ENCODE data around the gene BEX3. TPM values are rescaled to one million over a fixed set of nuclear protein-coding genes. Genes with fewer than 3 reads are reported as not detected.

The BEX3 gene
- total RNA-seq, 4 donors from 2014 or later: 43.8 to 71.7 (median 51.3) TPM

GRCh38 chrX:103360092-103360491 lies 16.2 kb upstream of the BEX3 start:
- TF ChIP-seq EP300 (IDR thresholded peaks at IDR 0.05) (no peak), CTCF (IDR thresholded peaks at IDR 0.05) (no peak), POLR2A (IDR thresholded peaks at IDR 0.05) (no peak), POLR2AphosphoS5 (IDR thresholded peaks at IDR 0.05) (no peak)
- Histone ChIP-seq H3K4me1 (peaks cover 7% of the 10 kb centered on the region), H3K4me3 (no peak overlapping the region), H3K36me3 (no peaks in the 10 kb centered on the region), H3K27ac (no peak overlapping the region), H3K9me3 (no peaks in the 10 kb centered on the region), H3K27me3 (no peaks in the 10 kb centered on the region)
- 73% methylated on average over 2 of the region's 2 CpGs for WGBS
- no peak for DNase-seq (ENCODE audit: low spot score in 2 of 2)

DNA sequence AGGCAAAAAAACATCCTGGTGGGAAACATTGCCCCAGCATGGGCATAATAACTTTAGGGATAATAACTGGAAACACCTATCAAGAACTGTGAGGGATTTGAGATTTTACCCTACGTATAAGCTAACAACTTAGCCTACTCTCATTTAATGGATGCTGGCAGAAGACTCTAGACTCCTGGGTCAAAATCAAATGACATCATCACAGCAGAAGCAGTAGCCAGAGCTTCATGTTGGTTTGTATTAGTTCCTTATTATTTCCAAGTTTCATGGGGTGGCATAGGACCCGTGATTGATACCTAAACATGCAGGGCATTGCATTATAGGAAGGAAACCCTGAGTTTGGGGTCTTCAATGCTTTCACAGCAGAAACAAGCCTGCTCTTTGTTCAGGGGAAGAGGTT lies 15.4 kb upstream of the BEX3 start:
- WGBS: 62% methylated on average over 2 of the region's 2 CpGs
- Histone ChIP-seq H3K4me3 (no peak overlapping the region), H3K36me3 (no peaks in the 10 kb centered on the region), H3K4me1 (peaks cover 7% of the 10 kb centered on the region), H3K27ac (no peak overlapping the region), H3K27me3 (no peaks in the 10 kb centered on the region), H3K9me3 (no peaks in the 10 kb centered on the region)
- TF ChIP-seq POLR2A (IDR thresholded peaks at IDR 0.05): no peak
- TF ChIP-seq CTCF (IDR thresholded peaks at IDR 0.05): no peak
- no peak for TF ChIP-seq POLR2AphosphoS5 (IDR thresholded peaks at IDR 0.05)
- no peak for TF ChIP-seq EP300 (IDR thresholded peaks at IDR 0.05)
- no peak for DNase-seq (ENCODE audit: low spot score in 2 of 2)

GRCh38 chrX:103361798-103362197 lies 14.5 kb upstream of the BEX3 start:
- H3K9me3 ChIP-seq: no peaks in the 10 kb centered on the region
- no peaks in the 10 kb centered on the region for H3K36me3 ChIP-seq
- WGBS: 17% methylated on average over 1 of the region's 1 CpG
- H3K27ac ChIP-seq: no peak overlapping the region
- H3K27me3 ChIP-seq: no peaks in the 10 kb centered on the region
- no peak for DNase-seq (ENCODE audit: low spot score in 2 of 2)
- no peak overlapping the region for H3K4me3 ChIP-seq
- H3K4me1 ChIP-seq: peaks cover 7% of the 10 kb centered on the region
- TF ChIP-seq EP300 (IDR thresholded peaks at IDR 0.05) (no peak), CTCF (IDR thresholded peaks at IDR 0.05) (no peak), POLR2A (IDR thresholded peaks at IDR 0.05) (no peak), POLR2AphosphoS5 (IDR thresholded peaks at IDR 0.05) (no peak)

GRCh38 chrX:103362474-103362873 lies 13.9 kb upstream of the BEX3 start:
- Histone ChIP-seq H3K27me3 (no peaks in the 10 kb centered on the region), H3K9me3 (no peaks in the 10 kb centered on the region), H3K36me3 (no peaks in the 10 kb centered on the region), H3K4me1 (peaks cover 7% of the 10 kb centered on the region), H3K27ac (no peak overlapping the region), H3K4me3 (no peak overlapping the region)
- WGBS: 50% methylated on average over 1 of the region's 1 CpG
- TF ChIP-seq POLR2AphosphoS5 (IDR thresholded peaks at IDR 0.05): no peak
- no peak for TF ChIP-seq POLR2A (IDR thresholded peaks at IDR 0.05)
- no peak for TF ChIP-seq EP300 (IDR thresholded peaks at IDR 0.05)
- TF ChIP-seq CTCF (IDR thresholded peaks at IDR 0.05): no peak
- DNase-seq (ENCODE audit: low spot score in 2 of 2): no peak

DNA sequence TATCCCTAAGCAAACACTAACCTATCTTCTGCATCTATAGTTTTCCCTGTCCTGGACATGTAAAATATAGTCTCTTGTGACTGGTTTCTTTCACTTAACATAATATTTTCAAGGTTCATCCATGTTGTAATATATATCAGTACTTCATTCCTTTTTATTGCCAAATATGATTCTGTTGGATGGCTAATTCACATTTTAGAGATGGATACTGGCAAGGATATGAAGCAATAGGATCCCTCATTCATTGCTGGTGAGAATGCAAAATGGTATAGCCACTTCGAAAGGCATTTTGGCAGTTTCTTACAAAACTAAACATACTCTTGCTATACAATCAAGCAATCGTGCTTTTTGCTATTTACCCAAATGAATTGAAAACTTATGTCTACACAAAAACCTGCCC lies 13.3 kb upstream of the BEX3 start:
- Histone ChIP-seq H3K4me3 (no peak overlapping the region), H3K4me1 (peaks cover 2% of the 10 kb centered on the region), H3K9me3 (no peaks in the 10 kb centered on the region), H3K27me3 (no peaks in the 10 kb centered on the region), H3K27ac (no peak overlapping the region), H3K36me3 (no peaks in the 10 kb centered on the region)
- TF ChIP-seq POLR2AphosphoS5 (IDR thresholded peaks at IDR 0.05) (no peak), CTCF (IDR thresholded peaks at IDR 0.05) (no peak), EP300 (IDR thresholded peaks at IDR 0.05) (no peak), POLR2A (IDR thresholded peaks at IDR 0.05) (no peak)
- no peak for DNase-seq (ENCODE audit: low spot score in 2 of 2)
- 87% methylated on average over 2 of the region's 2 CpGs for WGBS
